Liver (tissue), 9 donors: ENCODE measurements around the gene STOX2. TPM values are rescaled to one million over a fixed set of nuclear protein-coding genes. Genes with fewer than 3 reads are reported as not detected.

Experiments used
- DNase-seq: peaks from one replicate; pipeline ENCODE4 v3.0.0-alpha.2; 2017; ENCODE audit warnings: low spot score
- H3K27ac ChIP-seq, 2 donors: one replicate each; pipeline ENCODE4 v1.7.0; 2013; ENCODE audit warnings: inconsistent platforms in 2 of 2, low read length in 2 of 2, control low read depth in 1 of 2, low read depth in 1 of 2, mild to moderate bottlenecking in 1 of 2
- H3K27me3 ChIP-seq, 4 donors: one replicate each; pipeline versions ENCODE4 v1.6.1 to v1.7.0; 2013; ENCODE audit warnings: low read length in 3 of 4, inconsistent platforms in 1 of 4, mild to moderate bottlenecking in 1 of 4, moderate library complexity in 1 of 4; ENCODE audit not compliant: control insufficient read depth in 4 of 4, insufficient read depth in 4 of 4
- H3K36me3 ChIP-seq, 4 donors: one replicate each; pipeline versions ENCODE4 v1.6.1 to v1.7.0; 2013; ENCODE audit warnings: low read length in 3 of 4, mild to moderate bottlenecking in 3 of 4, low read depth in 1 of 4, moderate library complexity in 1 of 4; ENCODE audit not compliant: control insufficient read depth in 4 of 4, insufficient read depth in 3 of 4
- H3K4me1 ChIP-seq, 4 donors: one replicate each; pipeline versions ENCODE4 v1.6.1 to v1.7.0; 2013; ENCODE audit warnings: low read length in 3 of 4, mild to moderate bottlenecking in 3 of 4, moderate library complexity in 1 of 4; ENCODE audit not compliant: control insufficient read depth in 4 of 4, insufficient read depth in 4 of 4
- H3K4me3 ChIP-seq, 3 donors: one replicate each; pipeline versions ENCODE4 v1.6.1 to v1.7.0; 2013; ENCODE audit warnings: low read length in 3 of 3, control low read depth in 1 of 3, low read depth in 1 of 3, mild to moderate bottlenecking in 1 of 3
- H3K9ac ChIP-seq, 2 donors: one replicate each; pipeline ENCODE4 v1.7.0; 2013; ENCODE audit warnings: low read length in 2 of 2, mild to moderate bottlenecking in 2 of 2, moderate library complexity in 2 of 2, control low read depth in 1 of 2, low read depth in 1 of 2
- H3K9me3 ChIP-seq, 4 donors: one replicate each; pipeline versions ENCODE4 v1.6.1 to v1.7.0; 2013; ENCODE audit warnings: low read length in 3 of 4; ENCODE audit not compliant: control insufficient read depth in 4 of 4
- CTCF ChIP-seq: fragments of 150-350 bp; IDR thresholded peaks from 2 replicates; pipeline ENCODE4 v1.5.1; 2017; ENCODE audit warnings: improper control_type of control experiment, low read depth, low read length; ENCODE audit not compliant: missing input control
- EGR1 ChIP-seq, 2 donors: IDR thresholded peaks; 2 replicates each; pipeline ENCODE4 v1.6.1; 2016 to 2018; ENCODE audit warnings: antibody characterized with exemption in 2 of 2, low read depth in 2 of 2
- FOXA1 ChIP-seq: IDR thresholded peaks from 2 replicates; pipeline ENCODE4 v1.6.1; 2016; ENCODE audit warnings: antibody characterized with exemption
- FOXA2 ChIP-seq: IDR thresholded peaks from 2 replicates; pipeline ENCODE4 v1.6.1; 2016; ENCODE audit warnings: antibody characterized with exemption
- GABPA ChIP-seq, 2 donors: IDR thresholded peaks in 1 of 2; conservative IDR thresholded peaks in 1 of 2; 2 replicates each; pipeline ENCODE4 v1.6.1; 2016; ENCODE audit warnings: antibody characterized with exemption in 2 of 2, mild to moderate bottlenecking in 1 of 2, moderate library complexity in 1 of 2
- HNF4A ChIP-seq, 2 donors: conservative IDR thresholded peaks; 2 replicates each; pipeline ENCODE4 v1.6.1; 2016; ENCODE audit warnings: antibody characterized with exemption in 2 of 2, mild to moderate bottlenecking in 2 of 2
- HNF4G ChIP-seq: IDR thresholded peaks from 2 replicates; pipeline ENCODE4 v1.6.1; 2016; ENCODE audit warnings: antibody characterized with exemption
- JUND ChIP-seq, 2 donors: IDR thresholded peaks; 2 replicates each; pipeline ENCODE4 v1.6.1; 2016; ENCODE audit warnings: antibody characterized with exemption in 2 of 2
- NR2F2 ChIP-seq: IDR thresholded peaks from 2 replicates; pipeline ENCODE4 v1.6.1; 2016; ENCODE audit warnings: antibody characterized with exemption
- RAD21 ChIP-seq, 2 donors: IDR thresholded peaks; 2 replicates each; pipeline ENCODE4 v1.6.1; 2016; ENCODE audit warnings: antibody characterized with exemption in 2 of 2, mild to moderate bottlenecking in 2 of 2
- REST ChIP-seq: IDR thresholded peaks from 2 replicates; pipeline ENCODE4 v1.6.1; 2016; ENCODE audit warnings: antibody characterized with exemption, mild to moderate bottlenecking
- RXRA ChIP-seq, 2 donors: IDR thresholded peaks; 2 replicates each; pipeline ENCODE4 v1.6.1; 2017 to 2018; ENCODE audit warnings: antibody characterized with exemption in 2 of 2, mild to moderate bottlenecking in 1 of 2
- SP1 ChIP-seq: IDR thresholded peaks from 2 replicates; pipeline ENCODE4 v1.6.1; 2018; ENCODE audit warnings: antibody characterized with exemption, mild to moderate bottlenecking
- TAF1 ChIP-seq: conservative IDR thresholded peaks from 2 replicates; pipeline ENCODE4 v1.6.1; 2016; ENCODE audit warnings: antibody characterized with exemption, mild to moderate bottlenecking
- YY1 ChIP-seq: IDR thresholded peaks from 2 replicates; pipeline ENCODE4 v1.6.1; 2016; ENCODE audit warnings: antibody characterized with exemption, mild to moderate bottlenecking
- WGBS: extraction: QIAGEN DNeasy Blood & Tissue Kit; methylation state at CpG from one replicate; pipeline ENCODE4 v1.1.7; 2013; 5-methylcytosine and 5-hydroxymethylcytosine counted together
- polyA plus RNA-seq, 2 donors: library from polyadenylated mRNA; stranded (reverse) in 1 of 2; unstranded in 1 of 2; fragments of 200-250 nt in 1 of 2; fragments of >200 nt in 1 of 2; fragmentation: Nextera tagmentation in 1 of 2; extraction: Ambion mirVana in 1 of 2; gene quantifications; one replicate each; pipeline versions ENCODE4 v1.2.1 to v1.2.3, GENCODE V29; 2013 to 2015
- total RNA-seq, 2 donors: library from RNA; depleted of rRNA; stranded (reverse); fragments of >200 nt; gene quantifications; one replicate each; pipeline ENCODE4 v1.2.3, GENCODE V29; 2014
- TF ChIP-seq, protein P1 (sequence below): IDR thresholded peaks from 2 replicates; pipeline ENCODE4 v1.6.1; 2016; ENCODE audit warnings: antibody characterized with exemption
- TF ChIP-seq, protein P2 (sequence below): IDR thresholded peaks from 2 replicates; pipeline ENCODE4 v1.6.1; 2016; ENCODE audit warnings: antibody characterized with exemption
- TF ChIP-seq, protein P3 (sequence below): IDR thresholded peaks from 2 replicates; pipeline ENCODE4 v1.6.1; 2016; ENCODE audit warnings: antibody characterized with exemption
- donor health status: healthy.
- donor health status: healthy.
- donor health status: healthy.
- donor health status: healthy.
- donor health status: healthy.

STOX2 gene
- total and polyA plus RNA-seq, 4 donors, result 1.4 to 12.6 (median 1.6) TPM

DNA sequence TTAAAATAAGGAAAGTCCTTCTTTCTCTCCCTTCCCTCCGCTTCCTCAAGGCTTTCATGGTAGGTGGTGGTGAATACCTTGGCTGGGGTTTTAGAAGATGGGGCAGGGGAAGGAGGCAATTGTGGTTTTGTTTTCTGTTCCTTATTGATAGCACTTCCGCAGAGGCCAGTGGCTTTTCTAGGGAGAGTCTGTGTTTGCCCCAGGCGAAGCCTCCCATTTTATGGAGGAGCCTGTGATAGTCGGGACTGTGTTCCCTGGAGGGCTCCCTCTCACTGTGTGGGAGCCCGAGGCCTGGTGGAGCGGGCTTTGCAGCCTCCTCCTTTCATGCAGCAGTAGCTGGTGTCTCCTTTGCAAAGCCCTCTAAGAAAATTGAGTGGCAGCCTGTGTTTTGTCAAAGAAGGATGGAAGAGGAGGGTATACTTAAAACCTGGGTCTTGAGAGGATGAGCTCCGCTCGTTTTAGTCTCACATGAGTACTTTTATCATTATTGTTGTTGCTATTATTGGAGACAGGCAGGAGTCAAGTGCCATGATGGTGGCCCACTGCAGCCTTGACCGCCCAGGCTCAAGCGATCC lies 29.8 kb upstream of the STOX2 start:
- Histone ChIP-seq H3K36me3 (no peaks in the 10 kb centered on the region), H3K4me1 (no peaks in the 10 kb centered on the region), H3K9me3 (no peaks in the 10 kb centered on the region), H3K27me3 (no peaks in the 10 kb centered on the region), H3K9ac (no peak overlapping the region), H3K4me3 (no peak overlapping the region), H3K27ac (no peak overlapping the region)
- no peak for TF ChIP-seq EGR1 (IDR thresholded peaks at IDR 0.05; ENCODE audit: low read depth in 2 of 2)
- TF ChIP-seq HNF4G, result no peak
- TF ChIP-seq, protein P1, sequence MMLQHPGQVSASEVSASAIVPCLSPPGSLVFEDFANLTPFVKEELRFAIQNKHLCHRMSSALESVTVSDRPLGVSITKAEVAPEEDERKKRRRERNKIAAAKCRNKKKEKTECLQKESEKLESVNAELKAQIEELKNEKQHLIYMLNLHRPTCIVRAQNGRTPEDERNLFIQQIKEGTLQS, result no peak
- TF ChIP-seq, protein P2, sequence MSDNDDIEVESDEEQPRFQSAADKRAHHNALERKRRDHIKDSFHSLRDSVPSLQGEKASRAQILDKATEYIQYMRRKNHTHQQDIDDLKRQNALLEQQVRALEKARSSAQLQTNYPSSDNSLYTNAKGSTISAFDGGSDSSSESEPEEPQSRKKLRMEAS, result no peak
- TF ChIP-seq RAD21 (IDR thresholded peaks at IDR 0.05), result no peak
- TF ChIP-seq TAF1, result no peak
- no peak for TF ChIP-seq CTCF
- no peak for TF ChIP-seq YY1
- TF ChIP-seq FOXA2, result no peak
- TF ChIP-seq, protein P3, sequence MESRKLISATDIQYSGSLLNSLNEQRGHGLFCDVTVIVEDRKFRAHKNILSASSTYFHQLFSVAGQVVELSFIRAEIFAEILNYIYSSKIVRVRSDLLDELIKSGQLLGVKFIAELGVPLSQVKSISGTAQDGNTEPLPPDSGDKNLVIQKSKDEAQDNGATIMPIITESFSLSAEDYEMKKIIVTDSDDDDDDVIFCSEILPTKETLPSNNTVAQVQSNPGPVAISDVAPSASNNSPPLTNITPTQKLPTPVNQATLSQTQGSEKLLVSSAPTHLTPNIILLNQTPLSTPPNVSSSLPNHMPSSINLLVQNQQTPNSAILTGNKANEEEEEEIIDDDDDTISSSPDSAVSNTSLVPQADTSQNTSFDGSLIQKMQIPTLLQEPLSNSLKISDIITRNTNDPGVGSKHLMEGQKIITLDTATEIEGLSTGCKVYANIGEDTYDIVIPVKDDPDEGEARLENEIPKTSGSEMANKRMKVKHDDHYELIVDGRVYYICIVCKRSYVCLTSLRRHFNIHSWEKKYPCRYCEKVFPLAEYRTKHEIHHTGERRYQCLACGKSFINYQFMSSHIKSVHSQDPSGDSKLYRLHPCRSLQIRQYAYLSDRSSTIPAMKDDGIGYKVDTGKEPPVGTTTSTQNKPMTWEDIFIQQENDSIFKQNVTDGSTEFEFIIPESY, result no peak
- TF ChIP-seq GABPA (IDR thresholded peaks at IDR 0.05 in 1 of 2, conservative IDR thresholded peaks at IDR 0.05 in 1 of 2), result no peak
- TF ChIP-seq JUND (IDR thresholded peaks at IDR 0.05), result no peak
- TF ChIP-seq RXRA (IDR thresholded peaks at IDR 0.05), result no peak
- no peak for TF ChIP-seq REST
- no peak for TF ChIP-seq FOXA1
- no peak for TF ChIP-seq NR2F2
- TF ChIP-seq HNF4A (conservative IDR thresholded peaks at IDR 0.05), result no peak
- no peak for TF ChIP-seq SP1
- DNase-seq, result no peak
- WGBS, result 83% methylated on average over 10 of the region's 10 CpGs
